ENCODE results near the gene EHD4. TPM values are rescaled to one million over a fixed set of nuclear protein-coding genes. Genes with fewer than 3 reads are reported as not detected.

Gene EHD4
- polyA plus RNA-seq, 2 of the 4 experiments (the other 2 are of a cell fraction) = 8.2 to 9.0 TPM

- no peaks in the 10 kb centered on the region for H3K4me1 ChIP-seq
- ATAC-seq = no peak
- no peaks in the 10 kb centered on the region for H3K9me3 ChIP-seq
- DNase-seq (ENCODE audit: low read depth in 1 of 2, low spot score in 1 of 2) = no peak
- no peak for TF ChIP-seq MAFK (IDR thresholded peaks at IDR 0.05; ENCODE audit: partially characterized antibody)
- no peak for TF ChIP-seq REST (IDR thresholded peaks at IDR 0.05)
- no peak for TF ChIP-seq SMC3 (IDR thresholded peaks at IDR 0.05)
- no peak for TF ChIP-seq JUNB (IDR thresholded peaks at IDR 0.05)
- no peak for TF ChIP-seq NFE2L2 (conservative IDR thresholded peaks at IDR 0.05; ENCODE audit: low read length)
- no peak for TF ChIP-seq JUN (IDR thresholded peaks at IDR 0.05)
- no peak for TF ChIP-seq RFX5 (IDR thresholded peaks at IDR 0.05)
- no peak for TF ChIP-seq MAX (IDR thresholded peaks at IDR 0.05)
- TF ChIP-seq RAD21 (conservative IDR thresholded peaks at IDR 0.05 in 1 of 2, IDR thresholded peaks at IDR 0.05 in 1 of 2) = no peak
- no peak for TF ChIP-seq RCOR1 (IDR thresholded peaks at IDR 0.05; ENCODE audit: low read depth, low read length)
- TF ChIP-seq TFCP2L1 (CRISPR knock-in tag; IDR thresholded peaks at IDR 0.05) = no peak
- ChIA-PET CTCF (interaction anchor here (1.1 to 13.7 kb wide), 3 partner anchors 16 to 91 kb away, joined by 3 to 247 read pairs (median 7); no protein-coding TSS in a partner anchor), POLR2A (no interaction called here)
- H3K4me2 ChIP-seq = no peak overlapping the region
- no peak overlapping the region for H3K4me3 ChIP-seq
- WGBS (ENCODE audit: missing lambda C conversion rate) = 87% methylated on average over 2 of the region's 5 CpGs
- H3K27ac ChIP-seq = no peak overlapping the region
- no peak for FAIRE-seq
Observed at GRCh38 chr15:41994171-41994650, 21.9 kb upstream of the EHD4 start.

- TF ChIP-seq GATA3 (IDR thresholded peaks at IDR 0.05; ENCODE audit: borderline replicate concordance) (no peak), EP300 (IDR thresholded peaks at IDR 0.05) (no peak)
- ATAC-seq = no peak
- CTCF ChIA-PET = interaction anchor here (1.7 to 13.7 kb wide), 3 partner anchors 69 to 144 kb away, joined by 6 to 247 read pairs (median 82); no protein-coding TSS in a partner anchor
Observed at GRCh38 chr15:41993472-41994170, 21.3 kb upstream of the EHD4 start.

DNA sequence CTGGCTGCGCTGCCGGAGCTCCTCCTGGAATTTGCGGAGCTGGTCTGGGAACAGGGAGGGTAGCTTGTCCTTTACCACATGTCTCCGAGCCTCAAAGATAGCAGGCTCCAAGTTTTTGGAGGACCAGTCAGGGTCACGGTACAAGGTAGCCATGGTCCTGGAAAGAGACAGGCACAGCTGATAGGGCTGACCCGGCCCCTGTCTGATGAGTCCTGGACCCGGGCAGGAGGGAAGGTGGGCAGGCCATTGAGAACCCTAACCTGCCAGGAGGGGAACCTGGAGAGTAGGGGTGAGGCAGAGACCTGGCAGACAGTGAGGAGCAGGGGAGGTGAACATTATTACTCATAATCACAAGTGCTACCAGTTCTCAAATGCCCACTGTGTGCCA, 20.4 kb upstream of the EHD4 start:
- H3K27ac ChIP-seq = no peak overlapping the region
- ATAC-seq (no peak), FAIRE-seq (no peak), DNase-seq (ENCODE audit: low read depth in 1 of 2, low spot score in 1 of 2) (no peak)
- no peaks in the 10 kb centered on the region for H3K4me1 ChIP-seq
- POLR2A ChIA-PET = no interaction called here
- TF ChIP-seq NFE2L2 (conservative IDR thresholded peaks at IDR 0.05; ENCODE audit: low read length) (no peak), ELK1 (IDR thresholded peaks at IDR 0.05; ENCODE audit: low read depth, low read length) (no peak), SMC3 (IDR thresholded peaks at IDR 0.05) (no peak), RCOR1 (IDR thresholded peaks at IDR 0.05; ENCODE audit: low read depth, low read length) (no peak), FOXS1 (CRISPR knock-in tag; IDR thresholded peaks at IDR 0.05) (no peak), HMGXB4 (CRISPR knock-in tag; IDR thresholded peaks at IDR 0.05; ENCODE audit: borderline replicate concordance) (no peak), POLR2AphosphoS2 (conservative IDR thresholded peaks at IDR 0.05; ENCODE audit: low read length) (no peak), ZFP36 (IDR thresholded peaks at IDR 0.05; ENCODE audit: borderline replicate concordance, partially characterized antibody) (no peak), MAX (IDR thresholded peaks at IDR 0.05) (no peak), TP53 (CRISPR knock-in tag; IDR thresholded peaks at IDR 0.05) (no peak), HEYL (CRISPR knock-in tag; IDR thresholded peaks at IDR 0.05) (no peak), JUNB (IDR thresholded peaks at IDR 0.05) (no peak), FOSB (CRISPR knock-in tag; IDR thresholded peaks at IDR 0.05) (no peak), FOSL2 (IDR thresholded peaks at IDR 0.05) (no peak), FOSL2 (CRISPR knock-in tag; IDR thresholded peaks at IDR 0.05) (no peak), HOXA7 (CRISPR knock-in tag; IDR thresholded peaks at IDR 0.05) (no peak), RNF2 (IDR thresholded peaks at IDR 0.05; ENCODE audit: borderline replicate concordance, low read depth) (no peak), CHD4 (IDR thresholded peaks at IDR 0.05; ENCODE audit: borderline replicate concordance) (no peak)
- H3K4me2 ChIP-seq = no peak overlapping the region
- 78% methylated on average over 4 of the region's 7 CpGs for WGBS (ENCODE audit: missing lambda C conversion rate)
- no peaks in the 10 kb centered on the region for H3K9me3 ChIP-seq
- CTCF ChIA-PET = interaction anchor here (0.9 to 13.7 kb wide), 4 partner anchors 70 to 145 kb away, joined by 3 to 247 read pairs (median 44); no protein-coding TSS in a partner anchor
- no peak overlapping the region for H3K4me3 ChIP-seq

More at GRCh38 chr15:41993472-41994170, 21.3 kb upstream of the EHD4 start:
- no peak overlapping the region for H3K4me3 ChIP-seq
- no peaks in the 10 kb centered on the region for H3K4me1 ChIP-seq
- POLR2A ChIA-PET = no interaction called here
- no peak overlapping the region for H3K27ac ChIP-seq
- no peak overlapping the region for H3K4me2 ChIP-seq
- 83% methylated on average over 9 of the region's 11 CpGs for WGBS (ENCODE audit: missing lambda C conversion rate)
- DNase-seq (ENCODE audit: low read depth in 1 of 2, low spot score in 1 of 2) (no peak), FAIRE-seq (no peak)
- H3K9me3 ChIP-seq = no peaks in the 10 kb centered on the region

Measured in A549 (cell line).